CD14-positive monocyte (primary cell): ENCODE measurements around the gene TNIP3. TPM values are rescaled to one million over a fixed set of nuclear protein-coding genes. Genes with fewer than 3 reads are reported as not detected.
A peak's percentile ranks its signal among the peaks of the same experiment; 100 is the strongest.

Experiments used
- DNase-seq, 3 donors: peaks; one replicate each; pipeline ENCODE4 v3.0.0-alpha.2; 2011 to 2022
- H2AFZ ChIP-seq: 2 replicates; pipeline ENCODE4 v1.6.0; 2012; ENCODE audit warnings: mild to moderate bottlenecking, low read depth, low read length, inconsistent platforms; ENCODE audit not compliant: insufficient read depth, poor library complexity, severe bottlenecking
- H3K27ac ChIP-seq, 2 donors: 1 replicate in 1 of 2; 2 replicates in 1 of 2; pipeline ENCODE4 v1.5.1; 2012 to 2013; ENCODE audit warnings: low read length in 2 of 2, control low read depth in 1 of 2, inconsistent platforms in 1 of 2, low read depth in 1 of 2, mild to moderate bottlenecking in 1 of 2
- H3K27me3 ChIP-seq, 2 donors: one replicate each; pipeline versions ENCODE4 v1.6.0 to v1.6.1; 2011 to 2013; ENCODE audit warnings: low read length in 2 of 2; ENCODE audit not compliant: control insufficient read depth in 2 of 2, insufficient read depth in 2 of 2
- H3K36me3 ChIP-seq, 2 donors: replicated peaks in 1 of 2; 1 replicate in 1 of 2; 2 replicates in 1 of 2; pipeline versions ENCODE4 v1.5.1 to v1.6.1; 2012 to 2013; ENCODE audit warnings: low read length in 2 of 2, control low read depth in 1 of 2, inconsistent platforms in 1 of 2, mild to moderate bottlenecking in 1 of 2; ENCODE audit not compliant: insufficient read depth in 2 of 2, control insufficient read depth in 1 of 2
- H3K4me1 ChIP-seq, 2 donors: 1 replicate in 1 of 2; 2 replicates in 1 of 2; pipeline versions ENCODE4 v1.5.1 to v1.6.1; 2012 to 2013; ENCODE audit warnings: low read length in 2 of 2, control low read depth in 1 of 2, inconsistent platforms in 1 of 2, mild to moderate bottlenecking in 1 of 2, moderate library complexity in 1 of 2; ENCODE audit not compliant: insufficient read depth in 2 of 2, control insufficient read depth in 1 of 2
- H3K4me2 ChIP-seq: replicated peaks from 2 replicates; pipeline ENCODE3; 2012; ENCODE audit warnings: low read length, moderate library complexity, mild to moderate bottlenecking; ENCODE audit not compliant: poor library complexity, severe bottlenecking; ENCODE audit errors: extremely low read depth
- H3K4me3 ChIP-seq, 3 experiments: fragments of 200-600 bp in 1 of 3; sonication (generic) in 1 of 3; replicated peaks in 1 of 3; 1 replicate in 2 of 3; 2 replicates in 1 of 3; pipeline ENCODE4 v1.5.1; 2011 to 2013; ENCODE audit warnings: low read length in 3 of 3, mild to moderate bottlenecking in 3 of 3, control low read depth in 2 of 3, low read depth in 2 of 3, inconsistent platforms in 1 of 3, moderate library complexity in 1 of 3
- H3K79me2 ChIP-seq: 2 replicates; pipeline ENCODE4 v1.6.0; 2012; ENCODE audit warnings: mild to moderate bottlenecking, control low read depth, inconsistent platforms, low read length, moderate library complexity; ENCODE audit not compliant: insufficient read depth
- H3K9ac ChIP-seq: 2 replicates; pipeline ENCODE4 v1.6.0; 2017; ENCODE audit warnings: low read length, mild to moderate bottlenecking; ENCODE audit not compliant: insufficient read depth, poor library complexity, severe bottlenecking
- H3K9me3 ChIP-seq, 2 donors: replicated peaks in 1 of 2; 1 replicate in 1 of 2; 2 replicates in 1 of 2; pipeline versions ENCODE4 v1.5.1 to v1.6.1; 2012 to 2013; ENCODE audit warnings: low read length in 2 of 2, control low read depth in 1 of 2; ENCODE audit not compliant: control insufficient read depth in 1 of 2, insufficient read depth in 1 of 2
- H4K20me1 ChIP-seq: 2 replicates; pipeline ENCODE4 v1.6.0; 2012; ENCODE audit warnings: mild to moderate bottlenecking, low read length, control low read depth, moderate library complexity; ENCODE audit not compliant: insufficient read depth
- H3K27ac Mint-ChIP-seq, 7 donors: one replicate each; pipeline ENCODE4 v1.8.0; 2020; ENCODE audit warnings: mild to moderate bottlenecking in 7 of 7, mixed read lengths in 7 of 7, moderate library complexity in 6 of 7, inconsistent platforms in 2 of 7
- H3K27me3 Mint-ChIP-seq, 3 donors: one replicate each; pipeline ENCODE4 v1.8.0; 2021 to 2022; ENCODE audit warnings: low read depth in 3 of 3, mild to moderate bottlenecking in 3 of 3, mixed read lengths in 3 of 3, moderate library complexity in 3 of 3, inconsistent platforms in 1 of 3
- H3K36me3 Mint-ChIP-seq, 2 donors: one replicate each; pipeline ENCODE4 v1.8.0; 2020; ENCODE audit warnings: mixed read lengths in 2 of 2, inconsistent platforms in 1 of 2, mild to moderate bottlenecking in 1 of 2
- H3K4me1 Mint-ChIP-seq: one replicate; pipeline ENCODE4 v1.8.0; 2020; ENCODE audit warnings: mild to moderate bottlenecking, mixed read lengths
- H3K4me3 Mint-ChIP-seq, 2 donors: one replicate each; pipeline ENCODE4 v1.8.0; 2020; ENCODE audit warnings: mild to moderate bottlenecking in 2 of 2, mixed read lengths in 2 of 2, moderate library complexity in 1 of 2
- H3K9me3 Mint-ChIP-seq, 7 donors: one replicate each; pipeline ENCODE4 v1.8.0; 2020 to 2022; ENCODE audit warnings: mixed read lengths in 7 of 7, mild to moderate bottlenecking in 6 of 7, moderate library complexity in 6 of 7, inconsistent platforms in 2 of 7
- CTCF ChIP-seq: fragments of 200-600 bp; IDR thresholded peaks from one replicate; pipeline ENCODE4 v1.8.0; 2022; ENCODE audit warnings: antibody characterized with exemption, mild to moderate bottlenecking
- WGBS: methylation state at CpG from one replicate; pipeline ENCODE4 v1.1.5; 2013; ENCODE audit warnings: missing lambda C conversion rate; ENCODE audit not compliant: insufficient coverage; 5-methylcytosine and 5-hydroxymethylcytosine counted together
- intact Hi-C, 2 donors: fragments of 100-400 bp; cut with micrococcal nuclease; formaldehyde crosslinking; loops; one replicate each; pipeline versions ENCODE4 v1.15.0 to v1.15.1; 2023
- polyA plus RNA-seq, 3 donors: library from polyadenylated mRNA; depleted of rRNA in 1 of 3; unstranded in 2 of 3; stranded (reverse) in 1 of 3; fragments of 300-500 nt in 2 of 3; fragments of >200 nt in 1 of 3; fragmentation: Illumina TruSeq in 2 of 3; gene quantifications; 1 replicate in 2 of 3; 2 replicates in 1 of 3; pipeline ENCODE4 v1.2.3, GENCODE V29; 2012 to 2021

The TNIP3 gene
- polyA plus RNA-seq, 3 donors: 0.20 TPM; not detected in 2

GRCh38 chr4:121096629-121097028 lies 67.5 kb downstream of the TNIP3 start:
- Mint-ChIP-seq H3K4me1 (no peaks in the 10 kb centered on the region), H3K27ac (no peak overlapping the region), H3K27me3 (peaks cover 0 to 13% (median 3%) of the 10 kb centered on the region in 3 donors), H3K4me3 (no peak overlapping the region), H3K36me3 (no peaks in the 10 kb centered on the region), H3K9me3 (no peaks in the 10 kb centered on the region)
- H3K4me2 ChIP-seq: no peak overlapping the region
- no CpG with 5 or more reads among the region's 2 CpGs for WGBS
- peak; percentile 44 for TF ChIP-seq CTCF
- no peak overlapping the region for H3K4me3 ChIP-seq
- no peaks in the 10 kb centered on the region for H4K20me1 ChIP-seq
- H2AFZ ChIP-seq: no peak overlapping the region
- intact Hi-C loops: loop anchor here in 1 of 2 donors (10.0 kb wide), 1 partner anchor 942 kb away; no protein-coding TSS in a partner anchor
- no peaks in the 10 kb centered on the region for H3K36me3 ChIP-seq
- H3K4me1 ChIP-seq: peaks cover 15 to 17% of the 10 kb centered on the region in 2 donors
- peak in 1 of 3 donors; percentile 17 for DNase-seq
- no peak overlapping the region for H3K9ac ChIP-seq
- peaks cover 2 to 5% of the 10 kb centered on the region in 2 donors for H3K27me3 ChIP-seq
- H3K9me3 ChIP-seq: no peaks in the 10 kb centered on the region
- H3K79me2 ChIP-seq: no peaks in the 10 kb centered on the region
- no peak overlapping the region for H3K27ac ChIP-seq

- no peak for TF ChIP-seq CTCF
Measured at GRCh38 chr4:121096191-121096590, 67.9 kb downstream of the TNIP3 start.

More at GRCh38 chr4:121096191-121096590, 67.9 kb downstream of the TNIP3 start:
- no peaks in the 10 kb centered on the region for H3K4me1 Mint-ChIP-seq
- no peaks in the 10 kb centered on the region for H4K20me1 ChIP-seq
- no peaks in the 10 kb centered on the region for H3K36me3 ChIP-seq
- H3K27me3 Mint-ChIP-seq: peaks cover 0 to 9% (median 2%) of the 10 kb centered on the region in 3 donors
- intact Hi-C loops: loop anchor here in 1 of 2 donors (10.0 kb wide), 1 partner anchor 941 kb away; no protein-coding TSS in a partner anchor
- no peaks in the 10 kb centered on the region for H3K9me3 ChIP-seq
- no peak overlapping the region for H3K4me3 ChIP-seq
- H3K27ac Mint-ChIP-seq: no peak overlapping the region
- no peaks in the 10 kb centered on the region for H3K9me3 Mint-ChIP-seq
- no peak overlapping the region for H3K4me2 ChIP-seq
- peaks cover 15 to 17% of the 10 kb centered on the region in 2 donors for H3K4me1 ChIP-seq
- no peak overlapping the region for H3K4me3 Mint-ChIP-seq
- no peaks in the 10 kb centered on the region for H3K36me3 Mint-ChIP-seq
- no peaks in the 10 kb centered on the region for H3K79me2 ChIP-seq
- no peak for DNase-seq
- no peak overlapping the region for H3K9ac ChIP-seq
- H3K27me3 ChIP-seq: peaks cover 2 to 5% of the 10 kb centered on the region in 2 donors
- H2AFZ ChIP-seq: no peak overlapping the region
- no peak overlapping the region for H3K27ac ChIP-seq
